H1 (cell line): ENCODE measurements around the gene ST6GALNAC2. TPM values are rescaled to one million over a fixed set of nuclear protein-coding genes. Genes with fewer than 3 reads are reported as not detected.
A peak's percentile ranks its signal among the peaks of the same experiment; 100 is the strongest.

ENCODE experiments used
- ATF3 ChIP-seq: IDR thresholded peaks from 2 replicates; pipeline ENCODE4 v1.6.1; 2011; ENCODE audit warnings: low read depth, mild to moderate bottlenecking, low read length; ENCODE audit not compliant: insufficient read depth
- BACH1 ChIP-seq: IDR thresholded peaks from 2 replicates; pipeline ENCODE4 v1.6.1; 2012; ENCODE audit warnings: low read length, improper control_type of control experiment
- CBX5 ChIP-seq: fragments of 300-800, 300-1000 bp; sonication (generic); IDR thresholded peaks from 2 replicates; pipeline ENCODE4 v1.7.1; 2016; ENCODE audit warnings: antibody characterized with exemption, low read length, low read depth
- CHD1 ChIP-seq: IDR thresholded peaks from 2 replicates; pipeline ENCODE4 v1.6.1; 2012; ENCODE audit warnings: low read depth, low read length, improper control_type of control experiment
- CHD2 ChIP-seq: IDR thresholded peaks from 2 replicates; pipeline ENCODE4 v1.6.1; 2012; ENCODE audit warnings: low read length, improper control_type of control experiment
- CTBP2 ChIP-seq: IDR thresholded peaks from 2 replicates; pipeline ENCODE4 v1.7.0; 2011; ENCODE audit warnings: borderline replicate concordance, mild to moderate bottlenecking, moderate library complexity, mixed read lengths, low read length; ENCODE audit not compliant: insufficient read depth, insufficient read length
- E2F6 ChIP-seq: IDR thresholded peaks from 2 replicates; pipeline ENCODE4 v1.6.1; 2012; ENCODE audit warnings: inconsistent platforms
- JUND ChIP-seq: IDR thresholded peaks from 2 replicates; pipeline ENCODE4 v1.6.1; 2011; ENCODE audit warnings: mild to moderate bottlenecking, improper control_type of control experiment, low read length
- KDM1A ChIP-seq: fragments of 200-600, 300-600 bp; sonication (generic); IDR thresholded peaks from 2 replicates; pipeline ENCODE4 v1.7.1; 2016; ENCODE audit warnings: mild to moderate bottlenecking, low read length, borderline replicate concordance
- MAX ChIP-seq: IDR thresholded peaks from 2 replicates; pipeline ENCODE4 v1.6.1; 2012; ENCODE audit warnings: inconsistent platforms
- NRF1 ChIP-seq: IDR thresholded peaks from 2 replicates; pipeline ENCODE4 v1.6.1; 2011; ENCODE audit warnings: mild to moderate bottlenecking, low read depth, low read length, improper control_type of control experiment
- POLR2AphosphoS5 ChIP-seq: IDR thresholded peaks from 2 replicates; pipeline ENCODE4 v1.6.1; 2011; ENCODE audit warnings: low read depth, low read length
- RAD21 ChIP-seq, 2 experiments: IDR thresholded peaks in 1 of 2; conservative IDR thresholded peaks in 1 of 2; 2 replicates each; pipeline ENCODE4 v1.6.1; 2011; ENCODE audit warnings: low read depth in 2 of 2, low read length in 2 of 2, improper control_type of control experiment in 1 of 2, inconsistent platforms in 1 of 2, mild to moderate bottlenecking in 1 of 2, moderate library complexity in 1 of 2
- RBBP5 ChIP-seq: IDR thresholded peaks from 2 replicates; pipeline ENCODE4 v1.7.1; 2012; ENCODE audit warnings: low read depth, mild to moderate bottlenecking, inconsistent platforms, low read length, moderate library complexity, borderline replicate concordance
- SAP30 ChIP-seq: fragments of 300-600 bp; sonication (generic); IDR thresholded peaks from 2 replicates; pipeline ENCODE4 v1.7.1; 2012; ENCODE audit warnings: low read length, moderate library complexity, mild to moderate bottlenecking, inconsistent platforms; ENCODE audit not compliant: insufficient read depth, insufficient replicate concordance
- SP4 ChIP-seq: IDR thresholded peaks from 2 replicates; pipeline ENCODE4 v1.6.1; 2012; ENCODE audit warnings: low read length, inconsistent platforms
- TBP ChIP-seq: IDR thresholded peaks from 2 replicates; pipeline ENCODE4 v1.6.1; 2011; ENCODE audit warnings: low read depth, low read length, improper control_type of control experiment
- USF2 ChIP-seq: IDR thresholded peaks from 2 replicates; pipeline ENCODE4 v1.6.1; 2011; ENCODE audit warnings: low read length, improper control_type of control experiment
- YY1 ChIP-seq: IDR thresholded peaks from 2 replicates; pipeline ENCODE4 v1.6.1; 2011; ENCODE audit warnings: low read depth, mild to moderate bottlenecking, low read length
- polyA plus RNA-seq, 7 experiments: library from polyadenylated mRNA; depleted of rRNA in 3 of 7; stranded (reverse) in 5 of 7; unstranded in 2 of 7; fragments of >200 nt in 5 of 7; fragments of 200-250 nt in 2 of 7; gene quantifications; 1 replicate in 5 of 7; 2 replicates in 1 of 7; 4 replicates in 1 of 7; pipeline versions ENCODE4 v1.2.1 to v1.2.3, GENCODE V29; 2011 to 2013; ENCODE audit warnings: missing spikeins in 2 of 7, mixed read lengths in 2 of 7
- total RNA-seq: library from RNA; stranded (reverse); fragmentation: NEBNext Ultra II Directional; extraction: Animal tissue kit (Norgen Biotek cat#: 25700); gene quantifications from 2 replicates; pipeline ENCODE4 v1.2.1, GENCODE V29; 2021
- TF ChIP-seq, protein P1 (sequence below), 3 experiments: IDR thresholded peaks; 1 replicate in 2 of 3; 2 replicates in 1 of 3; pipeline versions ENCODE4 v1.5.1 to v1.6.1; 2011; ENCODE audit warnings: low read length in 3 of 3, mild to moderate bottlenecking in 3 of 3, inconsistent platforms in 2 of 3, low read depth in 1 of 3, moderate library complexity in 1 of 3; ENCODE audit not compliant: insufficient read depth in 1 of 3; ENCODE audit errors: control extremely low read depth in 1 of 3

Gene ST6GALNAC2
- total and polyA plus RNA-seq, 2 of the 8 experiments (the other 6 are each of a cell fraction or from before 2014, with no cell fraction given), result 0.09 TPM; not detected in 1

- TF ChIP-seq BACH1 (no peak), CTBP2 (peak; percentile 5), E2F6 (peak; percentile 82), SP4 (no peak), TBP (no peak), CBX5 (no peak), YY1 (no peak), CHD2 (no peak), SAP30 (no peak), KDM1A (no peak), RAD21 (IDR thresholded peaks at IDR 0.05 in 1 of 2, conservative IDR thresholded peaks at IDR 0.05 in 1 of 2; ENCODE audit: low read depth in 2 of 2, low read length in 2 of 2) (no peak), NRF1 (no peak), JUND (no peak), RBBP5 (no peak), ATF3 (no peak), USF2 (no peak), MAX (no peak), CHD1 (no peak), POLR2AphosphoS5 (no peak)
- TF ChIP-seq, protein P1, sequence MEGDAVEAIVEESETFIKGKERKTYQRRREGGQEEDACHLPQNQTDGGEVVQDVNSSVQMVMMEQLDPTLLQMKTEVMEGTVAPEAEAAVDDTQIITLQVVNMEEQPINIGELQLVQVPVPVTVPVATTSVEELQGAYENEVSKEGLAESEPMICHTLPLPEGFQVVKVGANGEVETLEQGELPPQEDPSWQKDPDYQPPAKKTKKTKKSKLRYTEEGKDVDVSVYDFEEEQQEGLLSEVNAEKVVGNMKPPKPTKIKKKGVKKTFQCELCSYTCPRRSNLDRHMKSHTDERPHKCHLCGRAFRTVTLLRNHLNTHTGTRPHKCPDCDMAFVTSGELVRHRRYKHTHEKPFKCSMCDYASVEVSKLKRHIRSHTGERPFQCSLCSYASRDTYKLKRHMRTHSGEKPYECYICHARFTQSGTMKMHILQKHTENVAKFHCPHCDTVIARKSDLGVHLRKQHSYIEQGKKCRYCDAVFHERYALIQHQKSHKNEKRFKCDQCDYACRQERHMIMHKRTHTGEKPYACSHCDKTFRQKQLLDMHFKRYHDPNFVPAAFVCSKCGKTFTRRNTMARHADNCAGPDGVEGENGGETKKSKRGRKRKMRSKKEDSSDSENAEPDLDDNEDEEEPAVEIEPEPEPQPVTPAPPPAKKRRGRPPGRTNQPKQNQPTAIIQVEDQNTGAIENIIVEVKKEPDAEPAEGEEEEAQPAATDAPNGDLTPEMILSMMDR (IDR thresholded peaks at IDR 0.05; ENCODE audit: control extremely low read depth in 1 of 3, insufficient read depth in 1 of 3, low read depth in 1 of 3, low read length in 3 of 3), result no peak
Observed at GRCh38 chr17:76585033-76585648, 519 bp downstream of the ST6GALNAC2 start (continued).
